Osteoblast (primary cell): ENCODE measurements around the gene SLC26A4. TPM values are rescaled to one million over a fixed set of nuclear protein-coding genes. Genes with fewer than 3 reads are reported as not detected.
A peak's percentile ranks its signal among the peaks of the same experiment; 100 is the strongest.

ENCODE experiments used
- DNase-seq: peaks from one replicate; pipeline ENCODE4 v3.0.0; 2011; ENCODE audit warnings: low spot score, mixed read lengths; ENCODE audit not compliant: insufficient read length; ENCODE audit errors: missing footprints
- H2AFZ ChIP-seq: 2 replicates; pipeline ENCODE4 v1.6.0; 2011; ENCODE audit warnings: mild to moderate bottlenecking, low read length
- H3K27ac ChIP-seq: 2 replicates; pipeline ENCODE4 v1.5.1; 2011; ENCODE audit warnings: mild to moderate bottlenecking, low read depth, low read length, moderate library complexity
- H3K27me3 ChIP-seq: 2 replicates; pipeline ENCODE4 v1.6.0; 2012; ENCODE audit warnings: mild to moderate bottlenecking, control low read depth, inconsistent platforms, low read length, moderate library complexity; ENCODE audit not compliant: insufficient read depth
- H3K36me3 ChIP-seq: 2 replicates; pipeline ENCODE4 v1.5.1; 2011; ENCODE audit warnings: mild to moderate bottlenecking, low read length, control low read depth, moderate library complexity; ENCODE audit not compliant: insufficient read depth
- H3K4me1 ChIP-seq: 2 replicates; pipeline ENCODE4 v1.5.1; 2011; ENCODE audit warnings: mild to moderate bottlenecking, low read length, control low read depth, moderate library complexity; ENCODE audit not compliant: insufficient read depth
- H3K4me2 ChIP-seq: 2 replicates; pipeline ENCODE4 v1.6.0; 2011; ENCODE audit warnings: mild to moderate bottlenecking, low read length; ENCODE audit not compliant: insufficient read depth
- H3K4me3 ChIP-seq: fragments of 200-600 bp; sonication (generic); 3 replicates; pipeline ENCODE4 v1.5.1; 2012; ENCODE audit warnings: mild to moderate bottlenecking, low read length, inconsistent platforms; ENCODE audit not compliant: insufficient read depth
- H3K79me2 ChIP-seq: 2 replicates; pipeline ENCODE4 v1.6.0; 2012; ENCODE audit warnings: mild to moderate bottlenecking, low read length, control low read depth, inconsistent platforms; ENCODE audit not compliant: insufficient read depth
- H3K9me3 ChIP-seq: 2 replicates; pipeline ENCODE4 v1.5.1; 2011; ENCODE audit warnings: low read depth, low read length, control low read depth
- H4K20me1 ChIP-seq: 2 replicates; pipeline ENCODE4 v1.6.0; 2012; ENCODE audit warnings: mild to moderate bottlenecking, low read length, control low read depth; ENCODE audit not compliant: insufficient read depth
- total RNA-seq: library from RNA; depleted of rRNA; stranded (reverse); fragments of >200 nt; gene quantifications from 2 replicates; pipeline ENCODE4 v1.2.3, GENCODE V29; 2012
- TF ChIP-seq, protein P1 (sequence below): IDR thresholded peaks from 2 replicates; pipeline ENCODE4 v1.5.1; 2011; ENCODE audit warnings: mild to moderate bottlenecking, low read depth, low read length, moderate library complexity; ENCODE audit errors: extremely low read depth

SLC26A4 gene
- total RNA-seq, 1 donor: 0.36 TPM

DNA sequence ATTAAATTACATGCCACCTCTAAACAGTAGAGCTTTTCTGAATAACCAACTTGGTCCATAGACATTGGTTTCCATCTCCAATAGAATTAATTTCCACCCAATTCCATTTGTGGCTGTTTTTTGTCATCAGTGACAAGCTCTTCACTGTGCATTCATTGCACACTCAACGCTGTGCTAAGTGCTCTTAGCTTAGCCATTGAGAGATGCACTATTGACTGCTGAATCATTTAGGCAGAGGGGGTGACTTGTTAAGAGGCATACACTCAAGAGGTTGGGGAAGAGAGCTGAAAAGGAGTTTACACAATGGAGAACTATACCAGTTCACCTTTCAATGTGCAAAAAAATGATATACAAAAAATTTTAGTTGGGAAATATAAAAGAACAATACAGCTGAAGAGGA, 51.4 kb downstream of the SLC26A4 start:
- Histone ChIP-seq H3K36me3 (no peaks in the 10 kb centered on the region), H4K20me1 (no peaks in the 10 kb centered on the region), H3K27me3 (no peaks in the 10 kb centered on the region), H3K9me3 (no peaks in the 10 kb centered on the region), H3K79me2 (no peaks in the 10 kb centered on the region), H3K27ac (no peak overlapping the region), H3K4me1 (peaks cover 12% of the 10 kb centered on the region), H3K4me2 (no peak overlapping the region), H2AFZ (no peak overlapping the region), H3K4me3 (no peak overlapping the region)
- no peak for DNase-seq
- TF ChIP-seq, protein P1, sequence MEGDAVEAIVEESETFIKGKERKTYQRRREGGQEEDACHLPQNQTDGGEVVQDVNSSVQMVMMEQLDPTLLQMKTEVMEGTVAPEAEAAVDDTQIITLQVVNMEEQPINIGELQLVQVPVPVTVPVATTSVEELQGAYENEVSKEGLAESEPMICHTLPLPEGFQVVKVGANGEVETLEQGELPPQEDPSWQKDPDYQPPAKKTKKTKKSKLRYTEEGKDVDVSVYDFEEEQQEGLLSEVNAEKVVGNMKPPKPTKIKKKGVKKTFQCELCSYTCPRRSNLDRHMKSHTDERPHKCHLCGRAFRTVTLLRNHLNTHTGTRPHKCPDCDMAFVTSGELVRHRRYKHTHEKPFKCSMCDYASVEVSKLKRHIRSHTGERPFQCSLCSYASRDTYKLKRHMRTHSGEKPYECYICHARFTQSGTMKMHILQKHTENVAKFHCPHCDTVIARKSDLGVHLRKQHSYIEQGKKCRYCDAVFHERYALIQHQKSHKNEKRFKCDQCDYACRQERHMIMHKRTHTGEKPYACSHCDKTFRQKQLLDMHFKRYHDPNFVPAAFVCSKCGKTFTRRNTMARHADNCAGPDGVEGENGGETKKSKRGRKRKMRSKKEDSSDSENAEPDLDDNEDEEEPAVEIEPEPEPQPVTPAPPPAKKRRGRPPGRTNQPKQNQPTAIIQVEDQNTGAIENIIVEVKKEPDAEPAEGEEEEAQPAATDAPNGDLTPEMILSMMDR: no peak

DNA sequence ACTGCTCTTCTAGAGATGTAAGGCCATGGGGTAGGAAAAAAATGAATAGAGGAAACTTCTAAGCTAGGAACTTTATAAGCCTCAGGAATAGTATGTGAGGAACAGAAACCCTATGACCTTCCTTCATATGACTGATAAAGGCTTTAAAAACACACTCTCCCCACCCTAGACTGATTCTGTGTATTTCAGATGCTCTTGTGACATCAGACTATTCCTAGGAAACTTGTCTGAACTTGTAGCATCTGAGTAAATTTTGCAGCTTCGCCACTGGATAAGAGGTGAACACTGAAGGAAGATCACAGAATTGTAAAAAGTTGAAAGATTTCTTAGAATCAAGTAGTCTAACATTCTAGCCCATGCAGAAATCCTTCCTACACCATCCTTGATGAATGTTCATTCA, 52.3 kb downstream of the SLC26A4 start:
- Histone ChIP-seq H3K79me2 (no peaks in the 10 kb centered on the region), H3K4me3 (no peak overlapping the region), H3K27ac (no peak overlapping the region), H3K27me3 (no peaks in the 10 kb centered on the region), H2AFZ (no peak overlapping the region), H3K4me2 (no peak overlapping the region), H3K4me1 (peaks cover 12% of the 10 kb centered on the region), H3K9me3 (no peaks in the 10 kb centered on the region), H3K36me3 (no peaks in the 10 kb centered on the region), H4K20me1 (no peaks in the 10 kb centered on the region)
- no peak for DNase-seq
- TF ChIP-seq, protein P1: no peak

DNA sequence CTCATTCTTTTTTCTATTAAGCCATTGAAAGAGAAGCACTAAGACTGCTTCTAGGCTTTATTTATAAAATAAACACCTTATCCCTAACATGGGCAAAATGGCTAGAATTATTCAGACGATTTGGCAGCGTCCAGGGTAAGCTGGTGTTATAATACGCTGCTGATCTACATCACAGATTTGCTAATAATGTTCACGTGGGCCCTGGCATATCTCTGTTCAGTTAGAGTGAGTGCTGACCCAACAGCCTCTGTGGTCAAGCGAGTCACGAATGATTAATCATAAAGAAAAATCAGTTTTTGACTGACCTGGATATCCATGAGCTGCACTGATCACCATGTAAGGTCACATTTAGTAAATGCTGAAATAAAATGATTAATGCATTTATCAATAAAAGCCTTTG, 54.9 kb downstream of the SLC26A4 start:
- no peak for DNase-seq
- TF ChIP-seq, protein P1: no peak
- Histone ChIP-seq H3K4me1 (peaks cover 12% of the 10 kb centered on the region), H3K79me2 (no peaks in the 10 kb centered on the region), H3K9me3 (no peaks in the 10 kb centered on the region), H3K27ac (no peak overlapping the region), H3K4me2 (peak overlapping the region; percentile 30), H2AFZ (no peak overlapping the region), H3K27me3 (no peaks in the 10 kb centered on the region), H4K20me1 (no peaks in the 10 kb centered on the region), H3K4me3 (no peak overlapping the region), H3K36me3 (no peaks in the 10 kb centered on the region)

DNA sequence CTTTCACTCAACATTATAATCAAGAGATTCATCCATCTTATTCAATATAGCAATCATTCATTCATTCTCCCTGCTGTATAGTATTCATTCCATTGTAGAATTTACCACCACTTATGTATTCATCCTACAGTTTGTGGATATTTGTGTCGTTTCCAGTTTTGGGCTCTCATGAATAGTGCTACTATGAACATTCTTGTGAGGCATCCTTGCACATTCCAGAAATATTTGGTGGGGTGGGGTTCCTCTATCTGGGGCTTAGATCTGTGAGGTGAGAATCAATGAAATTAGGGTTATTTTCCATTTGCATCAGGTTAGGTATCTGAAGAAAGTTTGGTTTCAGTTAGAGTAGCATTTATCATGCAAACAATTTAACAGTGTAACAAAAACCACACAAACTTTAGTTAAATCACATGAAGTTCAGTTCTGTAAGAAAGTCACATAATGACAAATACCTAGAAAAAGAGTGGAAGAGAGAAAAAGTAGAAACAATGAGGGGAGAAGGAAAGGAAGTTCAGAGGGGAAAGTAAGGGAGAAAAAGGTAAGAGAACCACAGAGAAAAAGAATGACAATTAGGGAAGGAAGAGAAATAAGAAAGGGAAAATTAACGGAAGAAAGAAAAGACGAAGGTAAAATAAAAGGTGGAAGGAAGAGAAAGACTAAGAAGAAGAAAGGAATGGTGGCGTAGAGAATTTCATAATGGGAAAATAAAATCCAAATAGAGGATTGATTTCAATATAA, 58.0 kb downstream of the SLC26A4 start:
- Histone ChIP-seq H3K79me2 (no peaks in the 10 kb centered on the region), H3K27ac (no peak overlapping the region), H3K4me2 (no peak overlapping the region), H4K20me1 (no peaks in the 10 kb centered on the region), H3K27me3 (no peaks in the 10 kb centered on the region), H3K36me3 (no peaks in the 10 kb centered on the region), H3K4me1 (peaks cover 8% of the 10 kb centered on the region), H3K4me3 (no peak overlapping the region), H2AFZ (no peak overlapping the region), H3K9me3 (no peaks in the 10 kb centered on the region)
- TF ChIP-seq, protein P1: no peak
- DNase-seq: no peak
